Chondrocyte (in vitro differentiated cells): ENCODE data around the gene DIAPH2. TPM values are rescaled to one million over a fixed set of nuclear protein-coding genes. Genes with fewer than 3 reads are reported as not detected.
A peak's percentile ranks its signal among the peaks of the same experiment; 100 is the strongest.

Experiments used
- DNase-seq: peaks from one replicate; pipeline ENCODE4 v3.0.0; 2021; ENCODE audit warnings: mixed read lengths, low spot score
- H3K27ac Mint-ChIP-seq: one replicate; pipeline ENCODE4 v1.8.0; 2021; ENCODE audit warnings: mild to moderate bottlenecking, moderate library complexity, mixed read lengths; ENCODE audit not compliant: unreplicated experiment
- H3K27me3 Mint-ChIP-seq: 2 replicates; pipeline ENCODE4 v1.8.0; 2021; ENCODE audit warnings: low read depth, mixed read lengths
- H3K36me3 Mint-ChIP-seq: 2 replicates; pipeline ENCODE4 v1.8.0; 2021; ENCODE audit warnings: low read depth, mixed read lengths
- H3K4me1 Mint-ChIP-seq: 2 replicates; pipeline ENCODE4 v1.8.0; 2021; ENCODE audit warnings: low read depth, mild to moderate bottlenecking, mixed read lengths
- H3K4me3 Mint-ChIP-seq: one replicate; pipeline ENCODE4 v1.8.0; 2021; ENCODE audit warnings: mild to moderate bottlenecking, moderate library complexity, mixed read lengths; ENCODE audit not compliant: unreplicated experiment
- H3K9me3 Mint-ChIP-seq: 2 replicates; pipeline ENCODE4 v1.8.0; 2021; ENCODE audit warnings: low read depth, mixed read lengths
- CTCF ChIP-seq: fragments of 200-600 bp; sonication (generic); IDR thresholded peaks from 2 replicates; pipeline ENCODE4 v1.5.0; 2021; ENCODE audit warnings: antibody characterized with exemption, mild to moderate bottlenecking, moderate library complexity
- total RNA-seq: library from RNA; stranded (reverse); gene quantifications from 3 replicates; pipeline ENCODE4 v1.2.1, GENCODE V29; 2021

Gene DIAPH2
- total RNA-seq, 1 donor from 2014 or later = 14.5 TPM

DNA sequence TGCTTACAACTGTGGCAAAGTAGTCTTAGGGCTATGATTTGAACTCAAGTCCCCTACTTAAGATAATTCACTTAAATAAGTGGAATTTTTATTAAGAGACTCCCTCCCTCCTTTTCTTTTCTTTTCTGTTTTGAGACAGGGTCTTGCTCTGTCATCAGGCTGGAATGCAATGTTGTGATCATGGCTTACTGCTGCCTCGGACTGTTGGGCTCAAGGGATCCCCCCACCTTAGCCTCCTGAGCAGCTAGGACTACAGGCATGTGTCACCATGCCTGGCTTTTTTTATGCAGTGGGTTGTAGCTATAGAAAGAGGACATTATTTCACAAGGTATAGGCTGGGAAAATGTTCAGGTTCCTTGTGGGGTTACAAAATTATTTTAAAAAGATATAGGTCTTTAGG lies 19.2 kb downstream of the DIAPH2 start:
- peaks cover 15% of the 10 kb centered on the region for H3K4me1 Mint-ChIP-seq
- peak overlapping the region; percentile 28 for H3K27ac Mint-ChIP-seq
- H3K9me3 Mint-ChIP-seq = no peaks in the 10 kb centered on the region
- no peaks in the 10 kb centered on the region for H3K27me3 Mint-ChIP-seq
- DNase-seq = no peak
- no peak for TF ChIP-seq CTCF
- no peaks in the 10 kb centered on the region for H3K36me3 Mint-ChIP-seq
- no peak overlapping the region for H3K4me3 Mint-ChIP-seq

- Mint-ChIP-seq H3K9me3 (no peaks in the 10 kb centered on the region), H3K27ac (no peak overlapping the region), H3K4me1 (peaks cover 15% of the 10 kb centered on the region), H3K27me3 (no peaks in the 10 kb centered on the region), H3K36me3 (no peaks in the 10 kb centered on the region), H3K4me3 (no peak overlapping the region)
- DNase-seq = no peak
- TF ChIP-seq CTCF = no peak
These were observed 20.0 kb downstream of the DIAPH2 start for GRCh38 chrX:96704629-96705028.

GRCh38 chrX:96705905-96706304 lies 21.3 kb downstream of the DIAPH2 start:
- DNase-seq = no peak
- no peak overlapping the region for H3K4me3 Mint-ChIP-seq
- H3K36me3 Mint-ChIP-seq = no peaks in the 10 kb centered on the region
- H3K9me3 Mint-ChIP-seq = no peaks in the 10 kb centered on the region
- TF ChIP-seq CTCF = no peak
- H3K27me3 Mint-ChIP-seq = no peaks in the 10 kb centered on the region
- peaks cover 15% of the 10 kb centered on the region for H3K4me1 Mint-ChIP-seq
- no peak overlapping the region for H3K27ac Mint-ChIP-seq

DNA sequence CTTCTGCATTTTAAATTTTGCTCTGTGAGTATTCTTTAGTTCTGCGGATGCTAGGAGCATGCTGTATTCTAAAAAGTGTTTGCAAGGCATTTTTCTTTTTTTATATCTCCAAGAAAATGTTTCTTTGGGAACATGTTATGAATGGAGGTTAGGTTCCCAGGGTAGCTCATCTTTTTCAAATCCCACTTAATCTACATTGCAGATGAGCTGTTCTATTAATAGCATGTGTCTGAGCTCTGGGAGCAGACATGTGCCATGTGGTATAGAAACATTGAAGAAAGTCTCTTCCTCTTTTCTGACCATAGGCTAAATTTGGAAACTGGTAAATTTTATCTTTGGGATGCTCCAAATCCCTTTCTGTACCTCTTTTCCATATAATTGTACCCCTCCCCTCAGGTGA lies 23.2 kb downstream of the DIAPH2 start:
- no peak for DNase-seq
- TF ChIP-seq CTCF = no peak
- Mint-ChIP-seq H3K4me3 (no peak overlapping the region), H3K27me3 (no peaks in the 10 kb centered on the region), H3K36me3 (no peaks in the 10 kb centered on the region), H3K9me3 (no peaks in the 10 kb centered on the region), H3K4me1 (peaks cover 15% of the 10 kb centered on the region), H3K27ac (no peak overlapping the region)

DNA sequence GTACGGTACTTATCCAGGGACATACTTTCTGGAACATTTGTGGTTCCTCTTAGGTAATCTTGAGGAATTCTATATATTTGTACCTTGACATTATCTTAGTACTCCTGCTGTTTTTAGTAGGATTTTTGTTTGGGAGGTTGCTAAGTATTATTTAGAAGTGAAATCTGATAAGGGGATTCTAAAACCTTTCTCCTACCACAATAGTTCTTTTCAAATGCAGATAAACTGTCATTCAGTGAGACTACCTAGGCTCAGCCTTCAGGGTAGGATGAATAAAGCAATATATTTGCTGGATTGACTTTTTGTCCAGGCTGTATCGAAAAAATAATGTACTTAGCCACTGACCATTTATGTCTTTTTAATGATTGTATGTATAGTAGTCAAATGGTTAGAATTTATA lies 25.4 kb downstream of the DIAPH2 start:
- TF ChIP-seq CTCF = no peak
- DNase-seq = no peak
- no peak overlapping the region for H3K4me3 Mint-ChIP-seq
- H3K27me3 Mint-ChIP-seq = no peaks in the 10 kb centered on the region
- no peak overlapping the region for H3K27ac Mint-ChIP-seq
- H3K4me1 Mint-ChIP-seq = peaks cover 4% of the 10 kb centered on the region
- no peaks in the 10 kb centered on the region for H3K36me3 Mint-ChIP-seq
- no peaks in the 10 kb centered on the region for H3K9me3 Mint-ChIP-seq
